GM12801 (cell line): ENCODE data around the gene PCED1B.

ENCODE experiments used
- TF ChIP-seq, protein P1 (sequence below): IDR thresholded peaks from one replicate; pipeline ENCODE4 v1.5.1; 2011; ENCODE audit warnings: control low read depth; ENCODE audit not compliant: insufficient read length; ENCODE audit errors: extremely low read depth

The PCED1B gene

DNA sequence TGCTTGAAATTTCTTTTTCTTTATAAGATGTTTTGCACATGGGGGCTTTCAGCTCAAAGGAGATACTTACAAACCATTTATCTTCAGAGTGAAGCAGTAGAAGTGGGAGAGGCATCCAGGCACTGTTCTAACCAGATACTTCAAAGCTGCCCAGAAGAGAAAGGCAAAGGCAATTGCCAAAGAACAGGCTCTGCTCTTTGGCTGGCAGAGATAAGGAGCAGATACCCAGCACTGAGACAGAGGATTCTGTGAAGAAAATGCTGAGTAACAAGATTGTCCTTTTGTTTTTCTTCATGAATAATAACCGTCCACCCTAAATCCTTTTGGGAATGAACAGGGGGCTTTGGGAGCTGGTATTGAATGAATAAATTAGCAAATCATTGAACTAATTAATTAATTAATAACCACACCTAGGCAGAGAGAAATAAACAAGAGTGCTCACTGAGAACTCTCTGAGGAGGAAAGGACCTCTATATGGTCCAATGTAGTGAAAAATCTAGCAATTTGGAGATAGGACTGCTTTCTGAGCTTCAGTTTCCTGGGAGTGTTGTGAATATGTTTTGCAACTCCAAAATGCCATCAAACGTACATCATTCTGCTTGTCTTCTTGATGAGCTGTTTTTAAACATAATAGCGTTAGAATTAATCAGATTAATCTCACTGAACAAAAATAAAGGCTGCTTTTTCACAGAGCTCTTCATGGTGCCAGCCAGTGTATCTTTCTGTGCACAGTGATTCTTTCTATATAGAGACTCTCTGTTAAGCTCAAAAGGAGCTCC lies 193.2 kb downstream of the PCED1B start:
- TF ChIP-seq, protein P1, sequence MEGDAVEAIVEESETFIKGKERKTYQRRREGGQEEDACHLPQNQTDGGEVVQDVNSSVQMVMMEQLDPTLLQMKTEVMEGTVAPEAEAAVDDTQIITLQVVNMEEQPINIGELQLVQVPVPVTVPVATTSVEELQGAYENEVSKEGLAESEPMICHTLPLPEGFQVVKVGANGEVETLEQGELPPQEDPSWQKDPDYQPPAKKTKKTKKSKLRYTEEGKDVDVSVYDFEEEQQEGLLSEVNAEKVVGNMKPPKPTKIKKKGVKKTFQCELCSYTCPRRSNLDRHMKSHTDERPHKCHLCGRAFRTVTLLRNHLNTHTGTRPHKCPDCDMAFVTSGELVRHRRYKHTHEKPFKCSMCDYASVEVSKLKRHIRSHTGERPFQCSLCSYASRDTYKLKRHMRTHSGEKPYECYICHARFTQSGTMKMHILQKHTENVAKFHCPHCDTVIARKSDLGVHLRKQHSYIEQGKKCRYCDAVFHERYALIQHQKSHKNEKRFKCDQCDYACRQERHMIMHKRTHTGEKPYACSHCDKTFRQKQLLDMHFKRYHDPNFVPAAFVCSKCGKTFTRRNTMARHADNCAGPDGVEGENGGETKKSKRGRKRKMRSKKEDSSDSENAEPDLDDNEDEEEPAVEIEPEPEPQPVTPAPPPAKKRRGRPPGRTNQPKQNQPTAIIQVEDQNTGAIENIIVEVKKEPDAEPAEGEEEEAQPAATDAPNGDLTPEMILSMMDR = no peak

GRCh38 chr12:47273191-47273626 lies 193.8 kb downstream of the PCED1B start:
- TF ChIP-seq, protein P1 = no peak

GRCh38 chr12:47274760-47275159 lies 195.3 kb downstream of the PCED1B start:
- TF ChIP-seq, protein P1 = no peak

GRCh38 chr12:47276253-47276620 lies 196.8 kb downstream of the PCED1B start:
- TF ChIP-seq, protein P1 = no peak

GRCh38 chr12:47276621-47277309 lies 197.3 kb downstream of the PCED1B start:
- TF ChIP-seq, protein P1 = no peak

GRCh38 chr12:47277972-47278448 lies 198.6 kb downstream of the PCED1B start:
- TF ChIP-seq, protein P1 = no peak

DNA sequence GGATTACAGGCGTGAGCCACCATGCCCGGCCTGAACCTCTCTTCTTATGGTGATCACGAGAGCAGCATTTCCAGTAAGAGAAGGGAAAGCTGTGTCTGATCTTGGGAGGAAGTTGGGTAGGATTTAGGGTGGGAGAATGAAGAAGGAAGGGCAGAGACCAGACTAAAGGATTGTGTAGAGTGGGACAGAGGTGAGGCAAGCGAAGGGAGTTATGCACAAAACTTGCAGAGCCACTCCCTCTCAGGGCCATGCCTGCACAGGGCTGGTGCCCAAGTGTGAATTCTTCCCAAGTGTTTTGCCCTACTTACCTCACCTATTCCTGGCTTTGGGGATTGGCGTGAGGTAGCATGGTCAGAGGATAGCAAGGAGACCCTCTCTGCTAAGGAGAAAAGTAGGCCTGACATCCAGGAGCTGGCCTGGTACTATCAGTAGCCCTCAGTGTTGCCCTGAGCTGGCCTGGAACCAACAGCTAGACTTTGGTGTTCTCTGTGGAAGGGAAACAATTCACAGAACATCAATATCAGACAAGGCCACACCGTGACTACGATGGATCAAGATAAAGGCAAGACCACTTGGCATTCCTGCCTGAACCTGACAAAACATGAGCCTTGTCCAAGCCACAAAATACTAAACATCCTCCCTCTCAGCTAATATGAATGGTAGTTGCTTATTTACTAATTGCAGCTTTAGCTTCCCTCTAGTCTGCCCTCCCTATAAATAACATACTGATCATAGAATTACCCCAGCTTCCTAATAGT lies 201.3 kb downstream of the PCED1B start:
- TF ChIP-seq, protein P1 = no peak
